GM18517 (cell line): ENCODE results near the gene CTXND1.
"Not testable (repeated sequence)": the region's sequence is repeated elsewhere in the genome, so short reads cannot be mapped to it uniquely, and the experiment has no call there.

Experiments
- ATAC-seq: cut with Tn5 transposase; IDR thresholded peaks from one replicate; pipeline ENCODE4 v1.9.1; 2021; ENCODE audit warnings: mild to moderate bottlenecking, moderate library complexity; ENCODE audit not compliant: unreplicated experiment

The CTXND1 gene

DNA sequence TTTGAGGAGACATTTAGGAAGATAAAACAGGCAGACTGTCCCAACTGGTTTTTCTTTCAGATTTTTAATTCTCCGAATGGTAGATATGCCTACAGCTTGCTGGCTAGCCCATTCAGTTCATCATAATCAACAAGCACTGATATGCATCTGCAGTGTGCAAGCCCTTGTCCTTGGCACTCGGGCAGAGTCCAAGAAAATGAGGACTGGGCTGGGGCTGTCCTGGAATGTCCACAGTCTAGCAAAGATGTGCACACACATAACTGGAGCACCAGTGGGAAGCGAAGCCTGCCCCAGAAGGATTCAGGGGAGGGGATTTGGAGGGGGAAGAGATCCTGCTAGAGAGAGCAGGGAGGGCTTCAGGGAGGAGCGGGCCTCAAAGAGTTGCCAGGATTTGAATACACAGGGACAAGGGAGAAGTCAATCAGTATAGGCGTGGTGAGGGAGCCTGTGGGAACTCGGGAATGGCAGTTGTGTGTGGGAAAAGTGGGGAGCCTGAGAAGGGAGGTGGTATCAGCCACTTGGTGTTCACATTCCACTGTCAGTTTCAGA, 90.5 kb downstream of the CTXND1 start:
- no peak for ATAC-seq

DNA sequence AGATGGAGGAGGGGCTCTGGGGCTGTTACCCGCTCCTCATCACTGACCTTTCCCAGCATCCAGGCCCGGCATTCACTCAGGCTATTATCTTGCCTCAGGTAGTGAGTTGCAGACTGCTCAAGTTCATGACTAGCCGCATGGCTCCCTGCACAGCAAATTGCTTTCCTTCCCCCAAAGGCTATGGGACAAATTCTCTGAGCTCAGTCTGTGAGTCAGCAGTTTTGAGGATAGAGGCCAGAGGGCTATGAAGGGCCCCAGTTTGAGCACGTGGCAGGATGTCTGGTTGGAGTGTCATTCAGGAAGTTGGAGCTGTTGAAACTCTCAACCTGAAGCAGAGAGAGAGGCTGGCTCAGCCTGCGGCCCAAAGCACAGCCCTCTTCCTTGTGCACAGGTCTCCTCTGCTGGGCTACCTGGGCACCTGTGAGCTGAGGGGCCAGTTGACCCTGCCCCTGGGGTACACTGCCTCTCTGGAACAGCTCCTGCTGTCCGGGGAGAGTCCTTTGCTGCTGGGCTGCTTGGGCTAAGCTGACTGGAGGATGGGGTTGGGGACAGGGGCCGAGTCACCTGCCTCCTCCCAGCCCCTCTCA, 91.3 kb downstream of the CTXND1 start:
- ATAC-seq: no peak

GRCh38 chr15:80159811-80160569, 92.0 kb downstream of the CTXND1 start:
- no peak for ATAC-seq

- ATAC-seq: no peak
Measured at GRCh38 chr15:80159301-80159700, 92.7 kb downstream of the CTXND1 start.

DNA sequence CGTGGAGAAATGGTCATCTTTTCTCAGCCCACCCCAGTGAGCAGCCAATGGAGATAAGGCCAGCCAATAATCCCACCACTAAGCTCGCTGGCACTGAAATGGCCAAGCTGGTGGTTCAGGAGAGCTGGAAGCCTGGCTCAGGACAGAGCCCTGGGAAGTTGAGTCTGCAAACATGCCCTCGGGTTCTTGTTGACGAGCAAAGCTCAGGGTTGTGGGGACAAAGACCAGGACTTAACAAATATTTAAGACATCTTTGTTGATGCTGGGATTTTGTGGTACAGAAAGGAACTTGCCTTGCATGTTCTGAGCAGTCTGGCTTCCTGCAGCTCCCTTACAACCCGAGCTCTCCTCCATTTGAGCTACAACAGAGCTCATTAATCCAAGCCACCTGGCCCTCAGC, 94.8 kb downstream of the CTXND1 start:
- ATAC-seq: no peak

- ATAC-seq: no peak
Measured at GRCh38 chr15:80156176-80156720, 95.8 kb downstream of the CTXND1 start.

DNA sequence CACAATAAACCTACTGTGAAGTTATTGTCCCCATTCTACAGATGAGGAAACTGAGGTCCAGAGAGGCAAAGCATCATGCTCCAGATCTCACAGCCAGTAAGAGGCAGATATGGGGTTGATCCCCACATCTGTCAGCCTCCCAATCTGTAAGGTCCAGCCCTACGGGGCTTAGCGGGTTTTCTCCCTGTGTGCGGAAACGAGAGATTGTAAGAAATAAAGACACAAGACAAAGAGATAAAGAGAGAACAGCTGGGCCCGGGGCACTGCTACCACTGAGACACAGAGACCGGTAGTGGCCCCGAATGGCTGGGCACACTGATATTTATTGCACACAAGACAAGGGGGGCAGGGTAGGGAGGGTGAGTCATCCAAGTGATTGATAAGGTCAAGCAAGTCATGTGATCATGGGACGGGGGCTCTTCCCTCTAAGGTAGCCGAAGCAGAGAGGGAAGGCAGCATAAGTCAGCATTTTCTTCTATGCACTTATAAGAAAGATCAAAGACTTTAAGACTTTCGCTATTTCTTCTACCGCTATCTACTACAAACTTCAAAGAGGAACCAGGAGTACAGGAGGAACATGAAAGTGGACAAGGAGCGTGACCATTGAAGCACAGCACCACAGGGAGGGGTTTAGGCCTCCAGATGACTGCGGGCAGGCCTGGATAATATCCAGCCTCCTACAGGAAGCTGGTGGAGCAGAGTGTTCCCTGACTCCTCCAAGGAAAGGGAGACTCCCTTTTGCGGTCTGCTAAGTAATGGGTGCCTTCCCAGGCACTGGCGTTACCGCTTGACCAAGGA, 96.4 kb downstream of the CTXND1 start:
- ATAC-seq: not testable (repeated sequence)

DNA sequence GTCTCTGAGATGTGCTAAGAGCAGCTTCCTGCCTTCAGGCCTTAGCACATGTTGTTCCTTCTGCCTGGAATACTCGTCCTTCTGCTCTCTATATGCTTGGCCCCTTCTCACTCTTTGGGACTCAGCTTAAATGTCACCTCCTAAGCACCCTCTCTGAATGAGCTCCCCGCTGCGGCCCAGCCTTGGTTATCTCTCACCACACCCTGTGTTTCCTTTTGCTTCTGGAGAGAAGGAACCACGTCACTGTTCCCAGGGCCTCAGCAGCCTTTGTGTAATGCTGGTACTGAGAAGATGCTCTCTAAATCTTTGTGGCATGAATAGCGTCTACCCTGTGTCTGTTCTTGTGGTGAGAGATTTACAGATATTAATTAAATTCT, 97.0 kb downstream of the CTXND1 start:
- ATAC-seq: no peak

DNA sequence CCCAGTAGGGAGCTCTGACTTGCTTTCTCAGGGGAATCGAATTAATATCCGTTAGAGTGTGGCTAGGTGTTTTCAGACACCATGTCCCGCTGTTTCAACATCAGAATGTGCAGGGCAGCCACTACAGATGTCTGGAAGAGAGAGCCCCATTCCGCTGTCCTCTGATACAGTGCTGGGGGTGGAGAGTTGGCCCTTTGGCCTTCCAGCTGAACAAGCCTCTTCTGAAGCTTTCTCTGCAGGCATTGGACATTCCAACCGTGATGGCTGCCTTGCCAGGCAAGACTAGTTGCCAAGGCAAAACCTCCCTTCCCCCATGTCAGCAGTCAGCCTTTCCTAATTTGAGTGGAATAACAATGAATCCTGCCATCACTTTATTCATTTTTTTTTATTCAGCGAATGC, 97.7 kb downstream of the CTXND1 start:
- ATAC-seq: no peak

- ATAC-seq: no peak
Measured at GRCh38 chr15:80153900-80154299, 98.1 kb downstream of the CTXND1 start.

GRCh38 chr15:80152896-80153876, 98.8 kb downstream of the CTXND1 start, which contains the start of gene FAH:
TSS of gene FAH (plus strand) at chr15:80152999. CDS start at chr15:80153055, 56 bp downstream.
- no peak for ATAC-seq

DNA sequence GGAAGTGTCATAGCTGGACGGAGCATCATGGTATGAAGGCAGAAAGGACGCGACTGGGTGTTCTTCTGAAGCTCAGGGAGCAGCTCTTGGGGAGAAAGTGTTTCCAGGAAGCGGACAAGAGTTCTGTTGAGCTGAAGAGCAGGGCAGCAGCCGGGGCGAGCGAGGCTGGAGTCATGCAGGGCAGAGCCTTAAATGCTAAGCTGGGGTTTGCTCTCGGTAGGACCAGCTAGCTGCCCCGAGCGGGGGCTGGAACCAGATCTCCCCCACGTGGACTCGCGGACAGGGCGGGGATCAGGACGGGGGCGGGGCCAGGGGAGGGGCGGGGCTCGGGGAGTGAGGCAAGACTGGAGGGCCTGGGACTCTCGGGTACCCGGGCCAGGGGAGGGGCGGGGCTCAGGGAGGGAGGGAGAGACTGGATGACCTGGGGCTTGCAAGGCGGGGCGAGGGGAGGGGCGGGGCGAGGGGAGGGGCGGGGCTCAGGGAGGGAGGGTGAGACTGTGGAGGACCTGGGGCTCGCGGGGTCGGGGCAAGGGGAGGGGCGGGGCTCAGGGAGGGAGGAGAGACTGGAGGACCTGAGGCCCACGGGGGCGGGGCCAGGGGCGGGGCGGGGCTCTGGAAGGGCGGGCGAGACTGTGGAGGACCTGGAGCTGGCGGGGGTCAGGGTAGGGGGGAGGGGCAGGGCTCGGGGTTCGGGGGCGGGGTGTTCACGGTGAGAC, 99.7 kb downstream of the CTXND1 start:
- no peak for ATAC-seq

- ATAC-seq: no peak
Measured at GRCh38 chr15:80151576-80151975, 100.4 kb downstream of the CTXND1 start.

GRCh38 chr15:80151148-80151547, 100.9 kb downstream of the CTXND1 start:
- no peak for ATAC-seq
